ENCODE data around the gene PGP.
"Not testable (repeated sequence)": the region's sequence is repeated elsewhere in the genome, so short reads cannot be mapped to it uniquely, and the experiment has no call there.

The PGP gene, protein sequence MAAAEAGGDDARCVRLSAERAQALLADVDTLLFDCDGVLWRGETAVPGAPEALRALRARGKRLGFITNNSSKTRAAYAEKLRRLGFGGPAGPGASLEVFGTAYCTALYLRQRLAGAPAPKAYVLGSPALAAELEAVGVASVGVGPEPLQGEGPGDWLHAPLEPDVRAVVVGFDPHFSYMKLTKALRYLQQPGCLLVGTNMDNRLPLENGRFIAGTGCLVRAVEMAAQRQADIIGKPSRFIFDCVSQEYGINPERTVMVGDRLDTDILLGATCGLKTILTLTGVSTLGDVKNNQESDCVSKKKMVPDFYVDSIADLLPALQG

DNA sequence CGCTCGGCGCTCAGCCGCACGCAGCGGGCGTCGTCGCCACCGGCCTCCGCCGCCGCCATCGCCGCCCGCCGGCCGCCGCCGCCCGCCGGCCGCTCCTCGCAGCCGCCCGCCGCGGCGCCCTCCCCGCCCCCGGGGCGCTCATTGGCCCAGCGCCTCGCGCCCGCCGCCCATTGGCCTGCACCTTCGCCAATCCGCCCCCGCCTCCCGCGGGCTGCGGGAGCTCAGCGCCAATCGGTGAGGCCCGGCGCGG, at the start of gene PGP:
PGP (minus strand) TSS at position 122 of the 250 bp plus-strand sequence; CDS start at position 59, 63 bp downstream.
- DNase-seq (ENCODE audit: low read depth in 4 of 4, low spot score in 1 of 4) = no peak

DNA sequence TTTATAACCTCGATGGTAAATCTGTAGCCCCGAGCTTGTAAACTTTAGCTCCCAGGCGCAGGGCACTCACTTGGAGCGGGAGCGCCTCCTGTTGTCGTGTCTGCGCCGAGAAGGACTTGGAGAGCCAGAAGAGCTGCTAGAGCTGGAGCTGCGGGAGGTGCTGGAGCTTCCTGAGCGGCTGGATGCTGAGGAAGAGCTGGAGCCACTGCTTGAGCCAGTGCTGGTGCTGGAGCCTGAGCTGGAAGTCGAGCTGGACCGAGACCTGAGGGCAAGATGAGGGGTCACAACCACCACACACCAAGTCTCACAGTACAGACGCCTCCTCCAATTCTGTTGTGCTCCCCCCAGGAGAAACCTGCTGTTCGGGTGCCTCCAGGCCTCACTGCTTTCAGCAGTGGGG, 48.4 kb upstream of the PGP start:
- not testable (repeated sequence) for DNase-seq (ENCODE audit: low read depth in 4 of 4, low spot score in 1 of 4)

DNA sequence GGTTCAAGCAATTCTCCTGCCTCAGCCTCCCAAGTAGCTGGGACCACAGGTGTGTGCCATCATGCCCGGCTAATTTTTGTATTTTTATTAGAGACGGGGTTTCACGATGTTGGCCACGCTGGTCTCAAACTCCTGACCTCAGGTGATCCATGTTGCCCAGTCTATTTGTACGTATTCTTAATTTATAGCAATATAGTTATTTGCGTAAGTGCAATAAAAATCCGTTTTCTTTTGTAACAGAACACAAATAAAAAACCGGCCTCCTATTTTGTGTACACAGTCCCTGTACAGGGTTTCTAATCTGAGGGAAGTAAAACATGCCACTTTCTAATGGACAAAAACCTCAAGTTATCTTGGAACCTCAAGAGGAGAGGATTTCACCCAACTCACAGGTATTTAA, 45.6 kb upstream of the PGP start:
- DNase-seq (ENCODE audit: low read depth in 4 of 4, low spot score in 1 of 4) = no peak

DNA sequence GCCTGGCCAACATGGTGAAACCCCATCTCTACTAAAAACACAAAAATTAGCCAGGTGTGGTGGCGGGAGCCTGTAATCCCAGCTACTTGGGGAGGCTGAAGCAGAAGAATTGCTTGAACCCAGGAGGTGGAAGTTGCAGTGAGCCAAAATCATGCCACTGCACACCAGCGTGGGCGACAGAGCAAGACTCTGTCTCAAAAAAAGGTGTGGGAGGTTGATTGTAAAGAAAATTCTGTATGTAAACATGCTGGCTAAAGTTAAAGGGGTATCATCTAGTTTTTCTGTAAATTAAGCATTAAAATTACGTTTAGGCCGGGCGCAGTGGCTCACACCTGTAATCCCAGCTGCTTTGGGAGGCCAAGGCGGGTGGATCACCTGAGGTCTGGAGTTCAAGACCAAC, 43.9 kb upstream of the PGP start:
- not testable (repeated sequence) for DNase-seq (ENCODE audit: low read depth in 4 of 4, low spot score in 1 of 4)

DNA sequence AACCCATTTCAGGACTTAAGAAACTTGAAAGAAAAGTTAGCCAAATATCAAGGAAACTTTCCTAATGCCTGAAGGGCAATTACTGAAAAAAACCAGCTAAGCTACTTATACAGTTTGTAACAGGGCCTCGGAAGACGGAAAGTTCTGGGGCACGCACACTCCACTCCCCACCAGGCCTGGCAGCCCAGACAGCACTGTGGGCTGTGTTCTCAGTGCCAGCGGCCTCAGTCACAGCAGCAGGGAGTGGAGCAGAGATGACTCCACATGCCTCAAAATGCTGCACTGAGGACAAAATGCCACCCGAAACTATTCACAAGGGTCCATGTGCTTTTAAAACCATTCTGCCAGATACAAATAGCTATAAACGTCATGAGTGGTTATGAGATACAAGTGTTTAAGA, 43.1 kb upstream of the PGP start:
- DNase-seq (ENCODE audit: low read depth in 4 of 4, low spot score in 1 of 4) = no peak

DNA sequence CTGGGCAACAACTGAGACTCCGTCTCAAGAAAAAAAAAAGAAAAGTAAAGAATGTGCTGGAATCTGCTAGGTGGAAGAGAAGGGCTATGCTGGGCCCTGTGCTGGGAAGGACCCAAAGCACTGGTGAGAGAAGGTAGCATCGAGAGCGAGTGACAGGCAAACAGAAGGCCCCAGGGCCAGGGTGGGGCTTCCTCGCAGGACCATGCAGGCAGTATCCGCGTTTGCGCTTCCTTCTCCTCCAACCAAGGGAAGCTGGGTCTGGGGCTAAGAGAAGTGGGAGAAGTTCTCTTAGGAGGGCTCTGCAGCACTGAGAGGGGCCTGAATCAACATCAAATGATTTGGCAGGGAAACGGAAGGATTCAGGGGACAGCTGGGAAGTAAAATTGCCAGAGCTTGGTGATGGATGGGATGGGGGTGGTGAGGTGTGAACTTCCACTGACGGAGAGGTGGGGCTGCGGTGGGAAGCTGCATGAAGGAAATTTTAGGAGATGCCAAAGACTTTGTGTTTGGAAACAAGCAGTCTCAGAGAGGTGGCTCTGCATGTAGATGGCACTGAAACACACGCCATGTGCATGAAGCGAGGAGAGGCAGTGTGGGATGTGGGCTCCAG, 42.0 kb upstream of the PGP start:
- no peak for DNase-seq (ENCODE audit: low read depth in 4 of 4, low spot score in 1 of 4)

DNA sequence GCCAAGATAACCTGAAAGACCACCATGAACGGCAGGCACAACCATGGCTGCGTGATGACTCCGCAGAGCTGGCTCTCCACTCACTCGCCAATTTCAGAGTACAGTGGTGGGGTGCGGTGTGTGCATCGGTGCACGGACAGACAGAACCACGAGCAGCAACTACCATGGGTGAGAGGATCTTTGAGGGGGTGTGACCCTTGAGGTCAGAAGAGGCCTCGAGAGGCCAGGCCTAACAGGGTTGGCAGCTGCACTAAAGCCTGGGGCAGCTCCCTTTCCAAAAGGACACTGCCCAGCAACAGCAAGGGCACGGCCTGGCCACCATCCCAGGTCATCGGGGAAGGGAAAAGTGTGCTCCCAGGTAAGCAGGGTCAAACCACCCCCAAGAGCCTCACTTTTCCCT, 38.7 kb upstream of the PGP start:
- no peak for DNase-seq (ENCODE audit: low read depth in 4 of 4, low spot score in 1 of 4)

DNA sequence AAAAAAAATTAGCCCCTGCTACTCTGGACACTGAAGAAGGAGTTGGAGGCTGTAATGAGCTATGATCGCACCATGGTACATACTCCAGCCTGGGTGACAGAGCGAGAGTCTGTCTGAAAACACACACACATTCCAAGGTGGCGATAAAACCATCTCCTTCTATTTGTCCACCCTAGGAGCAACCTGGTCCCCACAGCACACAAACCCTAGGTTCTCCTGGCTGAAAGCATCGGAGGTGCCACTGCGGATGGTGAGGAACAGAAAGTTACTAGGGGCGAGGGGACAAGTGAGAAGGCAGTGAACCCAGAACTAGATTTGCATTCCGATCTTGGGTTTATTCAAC, 38.1 kb upstream of the PGP start:
- DNase-seq (ENCODE audit: low read depth in 4 of 4, low spot score in 1 of 4) = no peak

DNA sequence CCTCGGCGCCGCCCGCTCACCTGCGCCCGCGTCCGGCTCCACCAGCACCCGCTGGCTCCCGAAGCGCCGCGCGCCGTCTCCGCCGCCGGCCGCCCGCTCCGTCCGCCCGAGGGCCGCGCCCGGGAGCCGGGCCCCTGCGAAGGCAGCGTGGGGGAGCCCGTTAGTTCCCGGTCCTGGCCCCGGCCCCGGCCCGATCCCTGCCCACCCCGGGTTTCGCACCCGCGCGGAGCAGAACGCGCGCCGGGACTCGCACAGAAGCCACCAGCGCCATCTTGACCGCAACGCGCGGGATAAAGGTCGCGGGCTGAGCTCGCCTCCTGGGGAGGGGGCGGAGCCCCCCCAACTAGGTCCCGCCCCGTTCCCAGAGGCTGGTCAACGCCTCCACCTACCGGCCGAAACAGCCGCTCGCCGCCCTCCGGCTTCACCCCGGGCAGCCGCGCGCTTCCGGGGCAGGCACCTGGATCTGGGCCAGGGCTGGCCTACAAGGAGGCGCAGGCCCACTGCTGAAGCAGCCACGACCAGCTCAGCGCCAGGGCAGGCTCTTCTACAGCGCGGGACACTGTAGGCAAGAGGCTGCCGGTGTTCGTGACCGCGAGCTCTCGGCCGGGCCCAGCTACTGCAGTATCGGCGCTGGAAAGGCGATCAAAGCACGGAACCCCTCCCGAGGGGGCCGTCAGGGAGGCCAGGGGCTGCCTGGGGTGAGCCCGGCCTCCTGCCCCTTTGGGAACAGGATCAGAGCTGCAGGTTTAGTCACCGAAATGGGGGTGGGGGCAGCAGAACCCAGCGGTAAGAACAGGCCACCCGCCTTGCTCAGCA, 36.9 kb upstream of the PGP start, which contains the start of gene ECI1:
ECI1 (minus strand) TSS at position 292 of the 816 bp plus-strand sequence; CDS start at position 271, 21 bp downstream.
- peak; percentile 45 to 87 (median 58) for DNase-seq (ENCODE audit: low read depth in 4 of 4, low spot score in 1 of 4)

DNA sequence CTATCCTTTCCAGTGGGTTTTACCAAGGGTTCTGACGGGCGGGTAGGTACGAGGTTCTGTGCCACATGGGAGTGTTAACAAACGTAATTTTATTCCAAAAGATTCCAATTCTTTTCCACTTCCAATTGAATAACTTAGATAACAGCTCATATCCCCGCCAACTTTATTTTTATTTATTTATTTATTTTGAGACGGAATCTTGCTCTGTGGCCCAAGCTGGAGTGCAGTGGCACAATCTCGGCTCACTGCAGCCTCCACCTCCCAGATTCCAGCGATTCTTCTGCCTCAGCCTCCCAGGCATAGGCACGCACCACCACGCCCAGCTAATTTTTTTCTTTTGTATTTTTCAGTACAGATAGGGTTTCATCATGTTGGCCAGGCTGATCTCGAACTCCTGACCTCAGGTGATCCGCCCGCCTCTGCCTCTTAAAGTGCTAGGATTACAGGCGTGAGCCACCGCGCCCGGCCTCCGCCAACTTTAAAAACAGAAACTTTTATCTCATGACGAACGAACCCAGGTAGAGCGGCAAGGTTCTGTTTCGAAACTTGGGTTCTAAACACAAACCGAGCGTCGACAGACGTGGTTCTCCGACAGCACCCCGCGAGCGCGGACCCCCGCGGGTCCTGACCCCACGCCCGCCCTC, 36.1 kb upstream of the PGP start:
- peak in 2 of 4 experiments; percentile 20 to 32 for DNase-seq (ENCODE audit: low read depth in 4 of 4, low spot score in 1 of 4)

DNA sequence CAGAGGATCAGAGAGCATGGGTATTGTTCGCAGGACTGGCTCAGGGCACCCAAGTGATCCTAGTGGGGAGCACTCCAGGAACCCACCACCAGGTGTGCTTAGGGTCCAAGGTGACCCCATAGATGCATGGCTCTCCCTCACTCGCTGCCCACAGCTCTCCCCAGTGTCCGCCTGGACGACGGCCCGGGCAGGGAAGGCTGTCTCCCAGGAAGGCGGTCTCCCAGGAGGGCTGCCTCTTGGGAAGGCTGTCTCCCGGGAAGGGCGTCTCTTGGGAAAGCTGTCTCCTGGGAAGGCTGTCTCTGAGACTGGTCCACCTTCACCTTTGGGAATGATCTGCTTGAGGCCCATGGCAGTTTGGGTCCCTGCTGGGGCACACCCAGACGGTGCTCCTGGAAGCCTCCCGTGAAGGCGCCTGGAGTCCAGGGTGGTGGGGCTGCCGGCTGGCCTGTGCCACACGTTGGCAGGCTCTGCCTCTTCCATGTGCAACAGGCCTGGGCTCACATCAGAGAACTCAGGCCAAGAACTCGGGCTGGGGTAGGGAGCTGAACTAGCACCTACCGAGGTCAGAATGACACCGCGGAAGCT, 31.8 kb upstream of the PGP start:
- no peak for DNase-seq (ENCODE audit: low read depth in 4 of 4, low spot score in 1 of 4)

DNA sequence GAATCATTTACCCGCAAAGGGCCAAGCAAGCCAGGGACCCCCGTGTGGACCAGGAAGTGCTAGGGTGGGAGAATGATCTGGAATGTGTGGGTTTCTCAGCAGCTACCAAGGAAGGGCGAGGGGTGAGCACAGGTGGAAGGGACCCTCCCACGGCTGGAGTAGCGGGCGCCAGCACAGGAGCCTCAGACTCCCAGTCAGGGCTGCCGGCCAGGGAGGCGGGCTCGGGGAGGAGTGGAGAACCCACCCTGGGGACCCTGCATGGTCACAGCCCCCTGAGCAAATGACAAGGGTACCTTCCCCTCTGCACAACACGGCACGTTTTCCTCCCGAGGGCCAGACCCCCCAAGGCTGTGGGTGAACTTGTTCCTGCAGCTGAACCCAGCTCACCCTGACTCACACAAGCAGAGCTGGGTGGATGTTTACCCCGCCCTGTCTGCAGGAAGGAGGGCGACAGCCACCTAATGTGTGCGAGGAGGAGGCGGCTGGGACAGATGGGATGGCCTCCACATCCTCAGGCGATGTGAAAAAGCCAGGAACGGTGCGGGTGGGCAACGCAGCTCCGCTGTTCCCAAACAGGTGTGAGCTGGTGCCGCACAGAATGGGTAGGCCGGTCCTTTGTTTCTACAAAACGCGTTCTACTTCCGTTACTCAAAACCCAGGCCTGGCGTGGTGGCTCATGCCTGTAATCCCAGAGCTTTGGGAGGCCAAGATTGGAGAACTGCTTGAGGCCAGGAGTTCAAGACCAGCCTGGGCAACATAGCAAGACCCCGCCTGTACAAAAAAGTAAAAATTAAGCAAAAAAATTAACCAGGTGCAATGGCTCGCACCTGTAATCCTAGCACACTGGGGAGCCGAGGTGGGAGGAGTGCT, 30.5 kb upstream of the PGP start:
- no peak for DNase-seq (ENCODE audit: low read depth in 4 of 4, low spot score in 1 of 4)

DNA sequence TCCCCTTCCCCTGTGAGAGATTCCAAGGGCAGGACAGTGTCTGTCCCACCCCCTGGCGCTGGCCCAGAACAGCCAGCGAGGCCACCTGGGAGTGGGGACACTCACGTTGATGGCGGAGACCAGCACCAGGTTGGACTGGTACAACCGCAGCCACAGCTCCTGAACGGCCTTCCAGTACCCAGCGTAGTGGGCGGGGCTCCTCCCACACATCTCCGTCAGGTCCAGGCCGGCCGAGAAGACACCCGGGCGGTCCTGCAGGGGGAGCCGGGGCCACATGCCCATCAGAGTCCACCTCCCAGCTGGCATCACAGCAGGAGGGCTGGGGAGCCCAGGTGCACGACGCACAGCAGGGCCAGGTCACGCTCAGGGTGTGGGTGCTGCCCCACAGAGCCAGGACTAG, 29.7 kb upstream of the PGP start:
- DNase-seq (ENCODE audit: low read depth in 4 of 4, low spot score in 1 of 4) = no peak

DNA sequence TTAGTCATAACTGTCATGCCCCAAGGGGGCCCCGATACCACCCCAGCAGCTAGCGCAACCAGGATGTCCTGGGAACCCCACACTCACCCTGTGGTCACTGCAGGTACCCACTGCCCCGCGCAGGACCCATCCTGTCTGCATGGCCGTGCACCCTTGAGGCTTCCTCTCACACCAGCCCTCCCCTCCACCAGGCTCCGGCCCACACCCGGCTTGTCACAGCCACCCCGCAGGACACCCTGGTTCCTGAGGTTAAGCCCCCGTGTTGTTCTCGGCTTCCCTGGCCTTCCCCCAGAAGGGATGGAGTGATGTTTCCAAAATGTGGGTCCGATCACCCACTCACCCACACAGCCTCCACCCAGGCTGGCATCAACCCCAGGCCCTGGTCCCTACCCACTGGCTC, 29.1 kb upstream of the PGP start:
- no peak for DNase-seq (ENCODE audit: low read depth in 4 of 4, low spot score in 1 of 4)

DNA sequence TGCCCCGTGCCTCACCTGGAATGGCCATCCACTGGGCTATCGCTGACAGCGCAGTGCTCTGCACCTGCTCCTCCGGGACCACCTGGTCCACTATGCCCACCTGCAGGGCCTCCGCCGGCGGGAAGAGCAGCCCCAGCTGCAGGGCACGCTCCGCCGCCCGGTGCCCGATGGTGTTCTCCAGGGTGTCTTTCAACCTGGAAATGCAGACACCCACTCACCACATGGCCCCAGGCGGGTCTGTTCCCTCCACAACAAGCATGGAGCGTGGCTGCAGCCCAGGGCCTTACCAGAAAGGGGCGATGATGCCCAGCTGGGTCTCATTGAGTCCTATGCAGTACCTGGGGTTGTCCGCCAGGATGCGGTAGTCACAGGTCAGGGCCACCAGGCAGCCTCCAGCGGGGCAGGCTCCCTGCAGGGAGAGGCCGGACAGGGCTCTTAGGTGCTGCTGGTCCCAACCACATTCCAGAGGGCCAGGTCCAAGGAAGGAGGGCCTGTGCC, 28.4 kb upstream of the PGP start:
- DNase-seq (ENCODE audit: low read depth in 4 of 4, low spot score in 1 of 4) = no peak

DNA sequence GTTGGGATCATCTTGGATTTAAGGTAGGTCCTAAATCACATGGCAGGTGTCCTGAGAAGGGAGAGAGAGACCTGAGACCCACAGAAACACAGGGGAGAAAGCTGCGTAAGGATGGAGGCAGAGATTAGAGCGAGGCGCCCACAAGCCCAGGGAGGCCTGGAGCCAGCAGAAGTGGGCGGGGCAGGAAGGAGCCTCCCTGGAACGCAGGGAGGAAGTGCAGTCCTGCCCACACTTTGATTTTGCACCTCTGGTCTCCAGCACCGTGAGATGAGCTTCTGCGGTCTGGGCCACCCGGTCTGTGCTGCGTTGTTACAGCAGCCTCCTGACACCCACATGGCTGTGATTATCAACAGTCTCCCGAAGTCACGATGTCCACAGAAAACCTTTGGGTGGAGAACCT, 28.0 kb upstream of the PGP start:
- no peak for DNase-seq (ENCODE audit: low read depth in 4 of 4, low spot score in 1 of 4)

DNA sequence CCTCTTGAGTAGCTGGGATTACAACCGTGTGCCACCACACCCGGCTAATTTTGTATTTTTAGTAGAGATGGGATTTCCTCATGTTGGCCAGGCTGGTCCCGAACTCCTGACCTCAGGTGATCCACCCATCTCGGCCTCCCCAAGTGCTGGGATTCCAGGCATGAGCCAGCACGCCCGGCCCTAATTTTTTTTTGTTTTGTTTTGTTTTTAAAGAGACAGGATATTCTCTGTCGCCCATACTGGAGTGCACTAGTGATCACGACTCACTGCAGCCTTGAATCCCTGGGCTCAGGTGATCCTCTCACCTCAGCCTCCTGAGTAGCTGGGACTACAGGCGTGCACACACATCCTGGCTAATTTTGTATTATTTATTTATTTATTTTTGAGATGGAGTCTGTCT, 25.7 kb upstream of the PGP start:
- not testable (repeated sequence) for DNase-seq (ENCODE audit: low read depth in 4 of 4, low spot score in 1 of 4)

DNA sequence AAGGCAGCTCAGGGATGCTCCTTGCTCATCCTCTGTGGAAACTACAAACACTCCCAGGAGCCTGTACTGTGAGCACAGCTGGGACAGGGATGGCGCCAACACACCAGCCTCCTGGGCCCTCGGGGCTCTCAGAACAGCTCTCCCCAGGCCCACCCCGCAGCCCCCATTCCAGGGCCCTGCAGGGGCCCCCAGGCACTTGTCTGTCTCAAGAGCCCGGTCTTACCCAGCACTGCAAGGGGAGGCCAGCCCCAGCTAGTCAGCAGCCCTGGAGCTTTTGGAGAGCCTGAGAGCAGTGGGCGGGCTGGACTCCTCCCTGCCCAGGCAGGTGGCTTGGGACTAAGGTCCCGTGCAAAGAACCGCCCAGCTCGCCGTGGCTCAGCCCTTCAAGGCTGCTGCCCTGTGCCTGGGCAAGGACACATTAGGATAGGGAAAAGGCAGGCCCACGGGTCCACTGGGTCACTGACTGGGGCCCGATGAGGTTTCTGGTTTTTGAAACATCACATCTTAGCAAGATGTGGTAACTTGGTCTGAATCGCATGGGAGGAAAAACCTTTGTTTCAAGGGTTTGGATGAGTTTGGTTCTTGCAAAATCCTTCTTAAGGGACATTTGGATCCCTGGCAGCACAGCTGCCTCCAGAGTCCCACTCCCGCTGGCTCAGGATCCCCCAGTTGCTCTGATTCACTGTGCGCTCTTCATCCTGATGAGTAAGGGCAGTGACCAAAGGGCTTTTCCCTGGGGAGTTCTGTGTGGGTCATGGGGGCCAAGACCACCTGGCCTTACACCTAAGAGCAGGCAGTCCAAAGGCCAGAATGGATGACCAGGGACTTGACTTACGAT, 24.4 kb upstream of the PGP start:
- DNase-seq (ENCODE audit: low read depth in 4 of 4, low spot score in 1 of 4) = no peak

DNA sequence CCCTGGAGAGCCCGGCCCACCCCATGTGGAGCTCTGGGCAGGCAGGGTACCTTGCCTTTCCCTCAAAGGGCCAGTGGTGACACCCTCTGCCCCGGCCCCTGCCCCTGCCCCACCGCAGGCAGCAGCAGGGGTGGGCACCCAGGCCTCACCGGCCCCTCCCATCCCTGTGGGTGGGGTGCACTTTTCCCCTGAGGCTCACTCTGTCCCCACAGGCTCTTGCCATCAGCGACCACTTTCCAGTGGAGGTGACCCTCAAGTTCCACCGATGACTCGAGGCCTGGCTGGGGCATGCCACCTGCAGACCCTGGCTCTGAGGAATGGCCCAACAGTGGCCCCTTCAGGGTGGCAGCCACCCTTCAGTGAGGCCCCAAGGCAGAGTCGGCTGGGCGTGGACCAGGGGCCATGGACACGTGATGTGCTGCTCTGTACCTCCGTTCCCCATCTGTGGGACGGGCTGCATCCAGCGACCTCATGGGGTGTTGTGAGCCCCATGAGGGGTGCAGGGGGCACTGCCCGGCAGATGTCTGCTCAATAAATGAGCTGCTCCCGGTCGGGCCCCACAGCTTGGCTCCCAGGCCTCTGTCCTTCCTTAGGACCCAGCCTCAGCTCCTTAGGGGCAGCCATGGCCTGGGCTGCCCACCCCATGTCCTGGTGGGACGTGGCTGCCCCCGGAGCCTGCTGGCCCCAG, 23.7 kb upstream of the PGP start:
- DNase-seq (ENCODE audit: low read depth in 4 of 4, low spot score in 1 of 4) = no peak

Data from stimulated activated CD4-positive, alpha-beta T cell treated with anti-CD3 and anti-CD28 coated beads, Interleukin-1b, Interleukin-23, amount 100 ng/mL, for 24 hours (primary cell).